HEK293 (cell line): Measurements from ENCODE around the gene KCNA4.

Experiments used
- CTCF ChIA-PET: fragments of 350-600 bp; formaldehyde crosslinking; extraction: SDS; loops from one replicate; lab custom pipeline; 2021; ENCODE audit warnings: antibody characterized with exemption; lab: Yijun Ruan, JAX
- POLR2A ChIA-PET: fragments of 300-600 bp; formaldehyde crosslinking; extraction: SDS; loops from one replicate; lab custom pipeline; 2020; ENCODE audit warnings: antibody characterized with exemption, inconsistent platforms; lab: Yijun Ruan, JAX
- H3K27ac ChIP-seq: fragments of 200-500 bp; sonication (Bioruptor generic); 2 replicates; pipeline ENCODE4 v1.5.1; 2014; ENCODE audit warnings: low read depth, low read length, control low read depth, inconsistent platforms; ENCODE audit errors: extremely low read depth
- H3K36me3 ChIP-seq, 2 experiments: fragments of 200-500 bp in 1 of 2; sonication (Bioruptor generic) in 1 of 2; 1 replicate in 1 of 2; 2 replicates in 1 of 2; pipeline ENCODE4 v1.5.1; 2014 to 2017; ENCODE audit warnings: inconsistent platforms in 2 of 2, low read length in 2 of 2; ENCODE audit not compliant: control insufficient read depth in 2 of 2, insufficient read depth in 1 of 2
- H3K4me1 ChIP-seq: fragments of 200-500 bp; sonication (Bioruptor generic); 2 replicates; pipeline ENCODE4 v1.5.1; 2014; ENCODE audit warnings: mild to moderate bottlenecking, low read length, inconsistent platforms; ENCODE audit not compliant: control insufficient read depth, insufficient read depth
- H3K4me3 ChIP-seq: 2 replicates; pipeline ENCODE4 v1.5.1; 2011; ENCODE audit warnings: low read depth, mild to moderate bottlenecking, control low read depth, low read length, moderate library complexity
- H3K9me3 ChIP-seq: fragments of 200-500 bp; sonication (Bioruptor generic); 2 replicates; pipeline ENCODE4 v1.5.1; 2014; ENCODE audit warnings: low read depth, low read length, inconsistent platforms; ENCODE audit not compliant: control insufficient read depth, insufficient read depth
- GLI4 ChIP-seq: fragments of 450-650 bp; formaldehyde crosslinking; IDR thresholded peaks from 2 replicates; pipeline ENCODE4 v1.5.1; 2016; ENCODE audit warnings: missing biosample characterization, missing genetic modification characterization
- KLF7 ChIP-seq: fragments of 450-650 bp; formaldehyde crosslinking; IDR thresholded peaks from 2 replicates; pipeline ENCODE4 v1.5.1; 2016; ENCODE audit warnings: missing biosample characterization, missing genetic modification characterization, borderline replicate concordance
- OVOL3 ChIP-seq: fragments of 450-650 bp; formaldehyde crosslinking; IDR thresholded peaks from 2 replicates; pipeline ENCODE4 v1.5.1; 2016; ENCODE audit warnings: missing biosample characterization, missing genetic modification characterization
- YY2 ChIP-seq: fragments of 450-650 bp; formaldehyde crosslinking; IDR thresholded peaks from 2 replicates; pipeline ENCODE4 v1.5.1; 2016; ENCODE audit warnings: missing biosample characterization, missing genetic modification characterization
- ZBTB26 ChIP-seq: fragments of 450-650 bp; formaldehyde crosslinking; optimal IDR thresholded peaks from 2 replicates; pipeline ENCODE3; 2016; ENCODE audit warnings: missing biosample characterization, mild to moderate bottlenecking, missing genetic modification characterization
- ZBTB6 ChIP-seq: fragments of 450-650 bp; formaldehyde crosslinking; IDR thresholded peaks from 2 replicates; pipeline ENCODE4 v1.5.1; 2017; ENCODE audit warnings: missing biosample characterization, missing genetic modification characterization
- ZBTB8A ChIP-seq: fragments of 450-650 bp; formaldehyde crosslinking; IDR thresholded peaks from 2 replicates; pipeline ENCODE4 v1.5.1; 2016; ENCODE audit warnings: missing biosample characterization, missing genetic modification characterization
- ZFP37 ChIP-seq: fragments of 450-650 bp; formaldehyde crosslinking; IDR thresholded peaks from 2 replicates; pipeline ENCODE4 v1.5.1; 2016; ENCODE audit warnings: missing biosample characterization, missing genetic modification characterization
- ZNF138 ChIP-seq: fragments of 450-650 bp; formaldehyde crosslinking; IDR thresholded peaks from 2 replicates; pipeline ENCODE4 v1.5.1; 2016; ENCODE audit warnings: missing biosample characterization, missing genetic modification characterization, borderline replicate concordance
- ZNF2 ChIP-seq: fragments of 450-650 bp; formaldehyde crosslinking; IDR thresholded peaks from 2 replicates; pipeline ENCODE4 v1.5.1; 2016; ENCODE audit warnings: missing biosample characterization, missing genetic modification characterization
- ZNF292 ChIP-seq: fragments of 450-650 bp; formaldehyde crosslinking; IDR thresholded peaks from 2 replicates; pipeline ENCODE4 v1.5.1; 2016; ENCODE audit warnings: low read depth, missing biosample characterization, missing genetic modification characterization, borderline replicate concordance
- ZNF341 ChIP-seq: fragments of 450-650 bp; formaldehyde crosslinking; IDR thresholded peaks from 2 replicates; pipeline ENCODE4; 2016; ENCODE audit warnings: low read depth, missing biosample characterization, missing genetic modification characterization
- ZNF433 ChIP-seq: fragments of 450-650 bp; formaldehyde crosslinking; IDR thresholded peaks from 2 replicates; pipeline ENCODE4 v1.5.1; 2016; ENCODE audit warnings: missing biosample characterization, missing genetic modification characterization, low read depth
- ZNF473 ChIP-seq: fragments of 450-650 bp; formaldehyde crosslinking; IDR thresholded peaks from 2 replicates; pipeline ENCODE4 v1.5.1; 2017; ENCODE audit warnings: missing biosample characterization, missing genetic modification characterization
- ZNF558 ChIP-seq: fragments of 450-650 bp; formaldehyde crosslinking; IDR thresholded peaks from 2 replicates; pipeline ENCODE4 v1.5.1; 2016; ENCODE audit warnings: missing biosample characterization, missing genetic modification characterization
- ZNF670 ChIP-seq: fragments of 450-650 bp; formaldehyde crosslinking; IDR thresholded peaks from 2 replicates; pipeline ENCODE4 v1.5.1; 2016; ENCODE audit warnings: missing biosample characterization, missing genetic modification characterization, low read depth
- ZNF701 ChIP-seq: fragments of 450-650 bp; formaldehyde crosslinking; IDR thresholded peaks from 2 replicates; pipeline ENCODE4 v1.5.1; 2016; ENCODE audit warnings: missing biosample characterization, missing genetic modification characterization
- ZNF704 ChIP-seq: fragments of 450-650 bp; formaldehyde crosslinking; IDR thresholded peaks from 2 replicates; pipeline ENCODE4 v1.5.1; 2016; ENCODE audit warnings: missing biosample characterization, missing genetic modification characterization
- ZNF792 ChIP-seq: fragments of 450-650 bp; formaldehyde crosslinking; IDR thresholded peaks from 2 replicates; pipeline ENCODE4 v1.5.1; 2016; ENCODE audit warnings: missing biosample characterization, missing genetic modification characterization
- TF ChIP-seq, protein P1 (sequence below): fragments of 450-650 bp; formaldehyde crosslinking; IDR thresholded peaks from 2 replicates; pipeline ENCODE4 v1.5.0; 2017; ENCODE audit warnings: missing biosample characterization, missing genetic modification characterization, borderline replicate concordance

Gene KCNA4

GRCh38 chr11:30059172-30059815 is 42.5 kb upstream of the KCNA4 start:
- POLR2A ChIA-PET, result no interaction called here
- Histone ChIP-seq H3K9me3 (no peaks in the 10 kb centered on the region), H3K36me3 (no peaks in the 10 kb centered on the region), H3K4me1 (no peaks in the 10 kb centered on the region), H3K4me3 (no peak overlapping the region), H3K27ac (no peak overlapping the region)
- TF ChIP-seq KLF7 (tag by site-specific recombination) (no peak), ZNF433 (tag by site-specific recombination) (no peak)
- TF ChIP-seq, protein P1, sequence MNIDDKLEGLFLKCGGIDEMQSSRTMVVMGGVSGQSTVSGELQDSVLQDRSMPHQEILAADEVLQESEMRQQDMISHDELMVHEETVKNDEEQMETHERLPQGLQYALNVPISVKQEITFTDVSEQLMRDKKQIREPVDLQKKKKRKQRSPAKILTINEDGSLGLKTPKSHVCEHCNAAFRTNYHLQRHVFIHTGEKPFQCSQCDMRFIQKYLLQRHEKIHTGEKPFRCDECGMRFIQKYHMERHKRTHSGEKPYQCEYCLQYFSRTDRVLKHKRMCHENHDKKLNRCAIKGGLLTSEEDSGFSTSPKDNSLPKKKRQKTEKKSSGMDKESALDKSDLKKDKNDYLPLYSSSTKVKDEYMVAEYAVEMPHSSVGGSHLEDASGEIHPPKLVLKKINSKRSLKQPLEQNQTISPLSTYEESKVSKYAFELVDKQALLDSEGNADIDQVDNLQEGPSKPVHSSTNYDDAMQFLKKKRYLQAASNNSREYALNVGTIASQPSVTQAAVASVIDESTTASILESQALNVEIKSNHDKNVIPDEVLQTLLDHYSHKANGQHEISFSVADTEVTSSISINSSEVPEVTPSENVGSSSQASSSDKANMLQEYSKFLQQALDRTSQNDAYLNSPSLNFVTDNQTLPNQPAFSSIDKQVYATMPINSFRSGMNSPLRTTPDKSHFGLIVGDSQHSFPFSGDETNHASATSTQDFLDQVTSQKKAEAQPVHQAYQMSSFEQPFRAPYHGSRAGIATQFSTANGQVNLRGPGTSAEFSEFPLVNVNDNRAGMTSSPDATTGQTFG, result no peak
- CTCF ChIA-PET, result no interaction called here

DNA sequence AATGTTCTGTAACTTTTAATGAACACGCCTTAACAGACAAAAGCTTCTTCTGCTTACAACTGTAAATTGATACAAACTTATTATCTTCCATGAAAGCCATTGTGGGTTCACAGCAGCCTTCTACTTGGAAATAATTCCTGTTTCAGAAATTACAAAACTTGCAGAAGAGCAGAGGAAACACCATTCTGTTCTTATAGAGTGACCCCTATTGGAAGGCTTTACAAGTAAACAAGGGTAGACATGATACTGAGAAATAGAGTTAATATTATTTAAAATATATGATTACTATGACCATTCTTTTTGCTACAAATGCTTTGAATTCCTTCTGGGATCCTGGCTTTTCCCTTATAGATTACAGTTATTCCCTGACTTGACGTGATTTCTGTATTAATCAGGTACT is 32.4 kb upstream of the KCNA4 start:
- H3K9me3 ChIP-seq, result no peaks in the 10 kb centered on the region
- CTCF ChIA-PET, result no interaction called here
- no peak for TF ChIP-seq ZNF341 (tag by site-specific recombination)
- no peak for TF ChIP-seq GLI4
- no peak for TF ChIP-seq ZNF704
- no peak for TF ChIP-seq ZBTB6
- TF ChIP-seq YY2 (tag by site-specific recombination), result no peak
- no peak for TF ChIP-seq ZNF138 (tag by site-specific recombination)
- no peak for TF ChIP-seq ZNF558 (tag by site-specific recombination)
- TF ChIP-seq ZNF473 (tag by site-specific recombination), result no peak
- TF ChIP-seq ZNF292 (tag by site-specific recombination), result no peak
- TF ChIP-seq ZBTB26 (tag by site-specific recombination), result no peak
- no peak for TF ChIP-seq ZNF670 (tag by site-specific recombination)
- TF ChIP-seq ZNF2 (tag by site-specific recombination), result no peak
- TF ChIP-seq ZNF701 (tag by site-specific recombination), result no peak
- no peak for TF ChIP-seq ZFP37 (tag by site-specific recombination)
- TF ChIP-seq ZNF792, result no peak
- TF ChIP-seq OVOL3 (tag by site-specific recombination), result no peak
- no peak for TF ChIP-seq ZBTB8A (tag by site-specific recombination)
- H3K36me3 ChIP-seq, result no peaks in the 10 kb centered on the region
- no peak overlapping the region for H3K4me3 ChIP-seq
- H3K27ac ChIP-seq, result no peak overlapping the region
- POLR2A ChIA-PET, result no interaction called here
- no peaks in the 10 kb centered on the region for H3K4me1 ChIP-seq
